Upper lobe of left lung (tissue), 6 donors: ENCODE data around the gene ENTHD1. TPM values are rescaled to one million over a fixed set of nuclear protein-coding genes. Genes with fewer than 3 reads are reported as not detected.

Experiments
- ATAC-seq, 2 donors: fragments of 200-7000 bp; cut with Tn5 transposase; one replicate each; pipeline ENCODE4 v1.9.1; 2022; ENCODE audit warnings: mild to moderate bottlenecking in 2 of 2, moderate library complexity in 2 of 2; ENCODE audit not compliant: low FRiP score in 2 of 2
- DNase-seq, 2 donors: peaks; one replicate each; pipeline ENCODE4 v3.0.0-alpha.2; 2019 to 2020
- H3K27ac ChIP-seq, 4 donors: fragments of 200-600 bp; sonication (generic); one replicate each; pipeline ENCODE4 v1.5.1; 2016 to 2019
- H3K27me3 ChIP-seq, 4 donors: fragments of 200-600 bp; sonication (generic); one replicate each; pipeline ENCODE4 v1.5.1; 2017 to 2019
- H3K36me3 ChIP-seq, 4 donors: fragments of 200-600 bp; sonication (generic); one replicate each; pipeline ENCODE4 v1.5.1; 2016 to 2019
- H3K4me1 ChIP-seq, 4 donors: fragments of 200-600 bp; sonication (generic); one replicate each; pipeline ENCODE4 v1.5.1; 2018 to 2019
- H3K4me3 ChIP-seq, 4 donors: fragments of 200-600 bp; sonication (generic); one replicate each; pipeline ENCODE4 v1.5.1; 2017 to 2019; ENCODE audit warnings: mild to moderate bottlenecking in 2 of 4, moderate library complexity in 1 of 4
- H3K9me3 ChIP-seq, 4 donors: fragments of 200-600 bp; sonication (generic); one replicate each; pipeline ENCODE4 v1.5.1; 2018 to 2019
- CTCF ChIP-seq, 6 experiments: fragments of 450-650 bp in 4 of 6; fragments of 200-600 bp in 2 of 6; sonication (generic) in 2 of 6; IDR thresholded peaks; one replicate each; pipeline ENCODE4 v1.5.1; 2016 to 2019; ENCODE audit warnings: antibody characterized with exemption in 6 of 6
- EP300 ChIP-seq, 4 donors: sonication (generic); formaldehyde crosslinking; IDR thresholded peaks; one replicate each; pipeline ENCODE4 v1.5.1; 2017; ENCODE audit warnings: antibody characterized with exemption in 4 of 4, control low read depth in 2 of 4
- POLR2A ChIP-seq, 4 donors: fragments of 450-650 bp; IDR thresholded peaks; one replicate each; pipeline ENCODE4 v1.5.1; 2016 to 2017; ENCODE audit warnings: antibody characterized with exemption in 4 of 4, mild to moderate bottlenecking in 2 of 4
- POLR2AphosphoS5 ChIP-seq, 2 donors: sonication (generic); formaldehyde crosslinking; IDR thresholded peaks; one replicate each; pipeline ENCODE4 v1.5.1; 2017; ENCODE audit warnings: antibody characterized with exemption in 2 of 2
- WGBS, 2 donors: methylation state at CpG; one replicate each; pipeline ENCODE4 v1.1.5; 2017 to 2018; 5-methylcytosine and 5-hydroxymethylcytosine counted together
- total RNA-seq, 6 donors: library from RNA; depleted of rRNA in 4 of 6; stranded (reverse); fragments of >200 nt in 4 of 6; gene quantifications; one replicate each; pipeline versions ENCODE4 v1.1.0 to v1.2.1, GENCODE V29; 2016 to 2021
- donor health status: DM: no; HTN: no; CAD: no; lungs with moderate emphysema.
- donor health status: DM: no; HTN: yes; CAD: no; lungs with severe emphysema.

Gene ENTHD1
- total RNA-seq, 6 donors from 2014 or later, result 0.09 TPM; not detected in 5

- no peak overlapping the region for H3K4me3 ChIP-seq
- ATAC-seq (no peak), DNase-seq (no peak)
- H3K27me3 ChIP-seq, result no peaks in the 10 kb centered on the region
- WGBS, 2 donors, result 82 to 84% methylated on average over 3 of the region's 3 CpGs
- no peaks in the 10 kb centered on the region for H3K4me1 ChIP-seq
- H3K36me3 ChIP-seq, result no peaks in the 10 kb centered on the region
- H3K27ac ChIP-seq, result no peak overlapping the region
- no peaks in the 10 kb centered on the region for H3K9me3 ChIP-seq
- TF ChIP-seq CTCF (IDR thresholded peaks at IDR 0.05) (no peak), POLR2A (IDR thresholded peaks at IDR 0.05) (no peak), POLR2AphosphoS5 (IDR thresholded peaks at IDR 0.05) (no peak), EP300 (IDR thresholded peaks at IDR 0.05) (no peak)
These were observed 169.6 kb downstream of the ENTHD1 start for GRCh38 chr22:39723899-39724351.

DNA sequence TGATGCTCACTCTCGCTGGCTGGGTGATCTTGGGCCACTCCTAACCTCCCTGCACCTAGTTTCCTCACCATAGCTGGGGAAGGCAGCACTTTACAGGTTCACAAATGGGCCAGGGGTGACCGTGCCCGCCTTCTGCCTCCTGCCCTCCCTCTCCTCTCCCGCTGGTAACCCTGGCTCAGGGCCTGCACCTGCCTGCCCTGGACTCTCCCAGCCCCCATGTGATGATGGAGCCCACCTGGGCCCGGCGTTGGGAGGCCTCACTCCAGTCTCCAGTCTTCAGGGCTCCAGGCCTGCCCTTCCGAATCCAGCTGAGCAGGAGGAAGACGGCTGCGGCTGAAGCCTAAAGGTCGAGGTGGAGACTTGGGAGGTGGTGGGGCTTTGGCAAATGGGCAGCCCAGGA, 170.1 kb downstream of the ENTHD1 start:
- no peaks in the 10 kb centered on the region for H3K9me3 ChIP-seq
- H3K27me3 ChIP-seq, result no peaks in the 10 kb centered on the region
- H3K27ac ChIP-seq, result no peak overlapping the region
- WGBS, 2 donors, result 89 to 91% methylated on average over 10 of the region's 10 CpGs
- DNase-seq (no peak), ATAC-seq (no peak)
- no peaks in the 10 kb centered on the region for H3K4me1 ChIP-seq
- H3K36me3 ChIP-seq, result no peaks in the 10 kb centered on the region
- no peak overlapping the region for H3K4me3 ChIP-seq
- no peak for TF ChIP-seq EP300 (IDR thresholded peaks at IDR 0.05)
- TF ChIP-seq CTCF (IDR thresholded peaks at IDR 0.05), result no peak
- no peak for TF ChIP-seq POLR2AphosphoS5 (IDR thresholded peaks at IDR 0.05)
- no peak for TF ChIP-seq POLR2A (IDR thresholded peaks at IDR 0.05)

DNA sequence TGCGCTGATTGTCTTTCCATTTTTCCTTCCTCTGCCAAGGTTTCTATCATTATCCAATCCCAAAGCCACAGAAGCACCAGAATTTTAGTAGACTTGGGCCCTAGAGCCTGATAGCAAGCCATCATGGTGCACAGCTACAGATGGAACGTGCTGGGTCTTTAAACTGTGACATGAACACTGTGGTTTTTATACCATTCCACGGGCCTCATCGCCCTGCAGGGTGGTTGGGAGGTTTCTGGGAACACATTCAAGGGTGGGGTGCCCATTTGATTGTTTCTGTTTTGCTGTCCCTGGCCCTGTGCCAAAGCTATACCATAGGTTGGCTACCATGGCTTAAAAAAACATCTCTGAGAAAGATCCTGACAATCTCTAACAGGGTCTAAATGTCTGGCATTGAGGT, 171.1 kb downstream of the ENTHD1 start:
- Histone ChIP-seq H3K4me3 (no peak overlapping the region), H3K9me3 (no peaks in the 10 kb centered on the region), H3K4me1 (no peaks in the 10 kb centered on the region), H3K27ac (no peak overlapping the region), H3K36me3 (no peaks in the 10 kb centered on the region), H3K27me3 (no peaks in the 10 kb centered on the region)
- 71 to 78% methylated on average over 4 of the region's 4 CpGs for WGBS, 2 donors
- DNase-seq (no peak), ATAC-seq (no peak)
- no peak for TF ChIP-seq POLR2A (IDR thresholded peaks at IDR 0.05)
- no peak for TF ChIP-seq POLR2AphosphoS5 (IDR thresholded peaks at IDR 0.05)
- TF ChIP-seq CTCF (IDR thresholded peaks at IDR 0.05), result no peak
- TF ChIP-seq EP300 (IDR thresholded peaks at IDR 0.05), result no peak

- H3K4me1 ChIP-seq, result no peaks in the 10 kb centered on the region
- no peak overlapping the region for H3K4me3 ChIP-seq
- TF ChIP-seq EP300 (IDR thresholded peaks at IDR 0.05), result no peak
- no peak for TF ChIP-seq CTCF (IDR thresholded peaks at IDR 0.05)
- no peak for TF ChIP-seq POLR2A (IDR thresholded peaks at IDR 0.05)
- WGBS, 2 donors, result 85 to 86% methylated on average over 6 of the region's 6 CpGs
- ATAC-seq (no peak), DNase-seq (no peak)
- no peaks in the 10 kb centered on the region for H3K9me3 ChIP-seq
- no peak overlapping the region for H3K27ac ChIP-seq
- no peaks in the 10 kb centered on the region for H3K27me3 ChIP-seq
- H3K36me3 ChIP-seq, result no peaks in the 10 kb centered on the region
These were observed 171.6 kb downstream of the ENTHD1 start for GRCh38 chr22:39722032-39722325.

GRCh38 chr22:39721206-39722031, 172.1 kb downstream of the ENTHD1 start:
- WGBS, 2 donors, result 43 to 46% methylated on average over 9 of the region's 9 CpGs
- no peak for DNase-seq
- TF ChIP-seq POLR2AphosphoS5 (IDR thresholded peaks at IDR 0.05) (no peak), EP300 (IDR thresholded peaks at IDR 0.05) (no peak), CTCF (IDR thresholded peaks at IDR 0.05) (no peak), POLR2A (IDR thresholded peaks at IDR 0.05) (no peak)

More at GRCh38 chr22:39721206-39722031, 172.1 kb downstream of the ENTHD1 start:
- no peak for ATAC-seq
- no peaks in the 10 kb centered on the region for H3K4me1 ChIP-seq
- H3K27me3 ChIP-seq, result no peaks in the 10 kb centered on the region
- no peaks in the 10 kb centered on the region for H3K9me3 ChIP-seq
- no peaks in the 10 kb centered on the region for H3K36me3 ChIP-seq
- H3K27ac ChIP-seq, result no peak overlapping the region
- no peak overlapping the region for H3K4me3 ChIP-seq
